HG03025 (cell line): Measurements from ENCODE around the gene DMRTC2.
"Not testable (repeated sequence)": the region's sequence is repeated elsewhere in the genome, so short reads cannot be mapped to it uniquely, and the experiment has no call there.

Experiments
- ATAC-seq: cut with Tn5 transposase; IDR thresholded peaks from one replicate; pipeline ENCODE4 v1.9.1; 2021; ENCODE audit warnings: mild to moderate bottlenecking, moderate library complexity; ENCODE audit not compliant: unreplicated experiment, low FRiP score

DMRTC2 gene

DNA sequence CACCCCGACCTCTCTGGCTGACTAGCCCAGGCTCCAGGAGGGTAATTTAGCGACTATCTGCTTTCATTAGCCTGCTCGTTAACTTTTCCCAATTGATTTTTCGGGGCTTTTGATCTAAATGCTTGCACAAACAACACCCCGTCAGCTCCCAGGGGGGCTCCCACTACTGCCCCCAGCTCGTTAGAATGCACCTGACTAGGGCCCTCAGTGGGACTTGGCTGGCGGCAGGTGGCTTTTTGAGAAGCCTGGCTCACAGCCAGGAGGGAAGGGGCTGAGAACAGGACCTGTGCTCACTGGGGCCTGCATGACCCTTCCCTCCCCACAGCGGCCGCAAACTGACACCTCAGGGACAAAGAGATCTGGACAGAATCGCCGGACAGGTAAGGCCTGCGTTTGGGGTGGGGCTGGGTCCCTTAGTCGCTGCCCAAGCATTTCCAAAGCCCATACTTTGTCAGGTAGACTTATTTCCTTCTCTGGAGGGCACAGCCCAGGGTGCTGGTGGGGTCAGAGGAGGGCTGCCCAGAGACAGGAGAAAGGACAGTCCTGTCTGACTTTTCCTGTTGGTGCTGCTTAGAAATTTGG lies 24.6 kb downstream of the DMRTC2 start:
- no peak for ATAC-seq

DNA sequence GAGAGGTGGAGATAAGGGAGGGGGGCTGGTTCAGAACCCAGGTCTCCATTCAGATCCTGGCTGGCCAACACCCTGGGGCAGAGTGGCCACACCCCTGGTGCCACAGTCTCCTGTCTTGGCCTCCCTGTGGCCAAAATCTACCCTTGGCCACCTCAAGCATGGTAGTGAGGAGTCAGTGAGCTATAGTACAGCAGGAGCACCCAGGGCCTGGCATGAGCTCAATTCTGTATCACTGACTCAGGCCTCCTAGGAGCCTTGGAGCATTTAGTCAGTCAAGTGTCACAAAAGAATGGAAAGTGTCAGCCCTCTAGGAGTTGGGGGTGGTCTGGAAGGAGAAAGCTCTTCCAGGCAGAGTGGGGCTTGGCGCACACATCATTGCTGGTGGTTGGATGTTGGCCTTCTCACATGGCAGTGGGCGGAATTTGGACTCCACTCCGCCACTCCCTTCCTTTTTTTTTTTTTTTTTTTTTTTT lies 25.6 kb downstream of the DMRTC2 start:
- no peak for ATAC-seq

DNA sequence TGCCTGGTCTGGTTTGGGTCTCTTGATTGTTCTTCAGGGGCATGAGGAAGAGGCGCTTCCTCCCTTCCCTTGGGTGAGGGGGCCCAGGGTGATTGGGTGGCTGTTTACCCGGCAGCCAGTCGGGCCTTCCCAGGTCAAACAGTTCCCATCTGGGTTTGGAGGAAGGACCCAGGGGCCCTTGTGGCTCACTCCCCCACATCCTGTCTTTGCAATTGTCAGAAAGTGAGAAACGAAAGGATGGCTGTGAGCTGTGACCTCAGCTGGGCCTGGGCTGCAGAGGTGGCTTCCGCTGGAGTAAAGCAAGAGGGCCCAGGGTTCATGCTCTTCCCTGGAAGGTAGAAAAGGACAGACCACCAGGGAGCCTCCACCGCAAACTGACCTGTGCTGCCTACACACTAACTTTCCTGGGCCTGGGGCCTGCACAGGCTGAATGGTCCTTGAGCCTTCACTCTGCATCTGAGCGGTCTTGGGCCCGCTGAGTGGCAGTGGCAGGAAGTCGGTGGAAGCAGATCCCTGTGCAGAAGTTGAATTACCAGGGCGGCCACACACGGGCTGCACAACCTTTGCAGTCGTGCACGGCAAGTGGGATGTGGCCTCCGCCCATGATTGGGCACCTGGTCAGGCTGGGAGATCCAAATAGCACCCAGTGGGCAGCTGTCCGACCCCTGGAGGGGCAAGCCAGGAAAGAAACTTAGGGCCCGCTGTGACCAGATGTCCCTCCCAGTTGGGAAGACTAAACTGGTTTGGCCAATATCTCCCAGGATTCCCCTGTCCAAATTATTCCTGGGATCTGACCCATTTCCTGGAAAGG lies 26.9 kb downstream of the DMRTC2 start:
- no peak for ATAC-seq

DNA sequence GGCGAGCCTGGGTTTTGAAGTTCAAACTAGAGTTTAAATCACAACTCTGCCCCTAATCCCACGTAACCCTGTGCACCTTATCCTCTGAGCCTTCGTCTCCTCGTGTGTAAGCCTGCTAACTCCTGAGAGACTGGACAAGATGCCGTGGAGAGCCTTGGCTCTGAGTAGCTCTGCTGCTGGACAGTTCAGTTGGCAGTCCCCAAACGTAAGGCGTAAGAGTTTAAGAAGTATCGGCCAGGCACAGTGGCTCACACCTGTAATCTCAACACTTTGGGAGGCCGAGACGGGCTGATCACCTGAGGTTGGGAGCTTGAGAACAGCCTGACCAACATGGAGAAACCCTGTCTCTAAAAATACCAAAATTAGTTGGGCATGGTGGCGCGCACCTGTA lies 27.5 kb downstream of the DMRTC2 start:
- no peak for ATAC-seq

DNA sequence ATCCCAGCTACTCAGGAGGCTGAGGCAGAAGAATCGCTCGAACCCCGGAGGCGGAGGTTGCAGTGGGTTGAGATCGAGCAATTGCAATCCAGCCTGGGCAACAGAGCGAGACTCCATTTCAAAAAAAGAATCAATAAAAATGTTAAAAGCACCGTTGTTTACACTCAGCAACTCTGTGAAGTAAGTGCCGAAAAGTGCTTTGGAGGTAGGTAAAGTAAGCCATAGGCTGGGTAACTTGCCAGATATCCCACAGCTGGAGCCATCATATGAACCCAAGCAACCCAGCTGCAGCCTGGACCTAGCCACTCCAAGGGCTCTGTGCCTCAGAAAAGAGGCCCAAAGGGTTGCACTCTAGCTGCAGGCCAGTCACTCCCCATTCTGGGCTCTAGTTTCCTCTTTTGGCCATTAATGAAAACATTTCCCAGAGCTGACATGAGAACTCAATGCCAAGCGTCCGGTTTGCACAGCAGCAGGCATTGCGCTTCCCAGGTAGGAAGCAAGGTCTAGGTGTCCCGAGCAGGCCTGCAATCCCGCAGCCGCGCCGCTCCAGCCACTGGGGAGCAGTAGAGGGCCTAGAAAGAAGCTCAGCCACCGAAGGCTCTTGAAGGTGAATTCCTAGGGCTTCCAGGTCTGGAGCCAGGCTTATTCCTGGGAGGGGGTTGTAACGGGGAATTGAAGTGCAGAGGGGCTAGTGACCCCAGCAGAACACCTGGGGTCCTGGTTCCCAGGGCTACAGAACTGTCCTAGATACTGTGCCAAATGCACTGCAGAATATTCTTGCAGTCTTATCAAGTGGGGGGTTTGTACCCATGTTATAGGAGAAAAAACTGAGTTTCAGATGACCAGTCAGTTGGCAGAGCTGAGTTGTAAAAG lies 28.2 kb downstream of the DMRTC2 start:
- ATAC-seq = no peak

DNA sequence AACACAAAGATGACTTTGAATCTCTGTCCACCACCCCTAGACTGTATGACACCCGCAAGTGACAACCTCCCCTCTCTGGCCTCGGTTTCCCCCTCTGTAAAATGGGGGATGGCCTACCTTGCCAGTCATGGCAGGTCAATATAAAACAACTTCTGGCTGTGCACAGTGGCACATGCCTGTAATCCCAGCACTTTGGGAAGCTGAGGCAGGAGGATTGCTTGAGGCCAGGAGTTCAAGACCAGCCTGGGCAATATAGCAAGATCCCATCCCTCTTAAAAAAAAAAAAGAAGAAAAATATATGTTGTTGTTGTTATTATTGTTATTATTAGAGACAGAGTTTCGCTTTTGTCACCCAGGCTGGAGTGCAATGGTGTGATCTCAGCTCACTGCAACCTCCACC lies 31.1 kb downstream of the DMRTC2 start:
- ATAC-seq = not testable (repeated sequence)

DNA sequence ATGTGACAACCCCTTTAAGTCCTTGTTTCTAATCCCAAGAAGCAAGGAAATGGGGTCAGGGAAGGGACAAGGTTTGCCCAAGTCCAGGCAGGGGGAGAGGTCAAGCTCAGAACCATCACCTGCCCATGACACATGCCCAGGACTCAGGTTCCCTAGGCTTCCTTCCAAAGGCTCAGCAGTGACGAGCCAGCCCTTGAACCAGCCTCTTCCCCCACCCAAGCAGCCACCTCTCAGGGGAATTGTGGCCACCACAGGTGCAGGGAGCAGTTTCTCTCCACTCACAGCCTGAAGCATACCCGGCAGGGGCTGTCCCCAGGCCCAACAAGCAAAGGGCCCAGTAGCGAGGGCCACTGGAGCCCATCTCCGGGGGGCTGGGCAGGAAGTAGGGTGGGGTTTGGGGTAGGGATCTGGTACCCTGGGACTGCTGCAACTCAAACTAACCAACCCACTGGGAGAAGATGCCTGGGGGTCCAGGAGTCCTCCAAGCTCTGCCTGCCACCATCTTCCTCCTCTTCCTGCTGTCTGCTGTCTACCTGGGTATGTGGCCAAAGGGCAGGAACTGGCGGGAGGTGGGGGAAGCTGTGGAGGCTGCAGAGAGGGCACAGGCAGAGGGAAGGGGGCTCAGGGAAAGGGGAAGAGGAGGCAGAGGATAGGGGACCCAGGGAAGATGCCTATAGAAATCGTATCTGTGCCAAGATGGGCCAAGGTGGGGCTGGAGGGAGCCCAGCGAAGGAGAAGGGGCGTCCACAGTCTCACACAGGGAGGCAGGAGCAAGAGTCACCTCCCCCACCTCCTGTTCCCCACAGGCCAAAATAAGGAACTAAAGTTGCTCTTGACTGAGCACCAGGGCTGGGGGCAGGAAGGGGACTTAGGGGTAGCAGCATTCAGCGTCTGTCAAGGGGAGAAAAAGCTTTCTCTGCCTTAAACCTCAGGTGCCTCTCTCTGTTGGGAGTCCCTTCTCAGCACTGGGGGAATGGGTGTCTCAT lies 32.3 kb downstream of the DMRTC2 start, which contains the start of gene CD79A:
Gene CD79A (plus strand): TSS at position 433 of the 986 bp plus-strand sequence. CDS start 26 bp downstream, at position 459.
- ATAC-seq = no peak

DNA sequence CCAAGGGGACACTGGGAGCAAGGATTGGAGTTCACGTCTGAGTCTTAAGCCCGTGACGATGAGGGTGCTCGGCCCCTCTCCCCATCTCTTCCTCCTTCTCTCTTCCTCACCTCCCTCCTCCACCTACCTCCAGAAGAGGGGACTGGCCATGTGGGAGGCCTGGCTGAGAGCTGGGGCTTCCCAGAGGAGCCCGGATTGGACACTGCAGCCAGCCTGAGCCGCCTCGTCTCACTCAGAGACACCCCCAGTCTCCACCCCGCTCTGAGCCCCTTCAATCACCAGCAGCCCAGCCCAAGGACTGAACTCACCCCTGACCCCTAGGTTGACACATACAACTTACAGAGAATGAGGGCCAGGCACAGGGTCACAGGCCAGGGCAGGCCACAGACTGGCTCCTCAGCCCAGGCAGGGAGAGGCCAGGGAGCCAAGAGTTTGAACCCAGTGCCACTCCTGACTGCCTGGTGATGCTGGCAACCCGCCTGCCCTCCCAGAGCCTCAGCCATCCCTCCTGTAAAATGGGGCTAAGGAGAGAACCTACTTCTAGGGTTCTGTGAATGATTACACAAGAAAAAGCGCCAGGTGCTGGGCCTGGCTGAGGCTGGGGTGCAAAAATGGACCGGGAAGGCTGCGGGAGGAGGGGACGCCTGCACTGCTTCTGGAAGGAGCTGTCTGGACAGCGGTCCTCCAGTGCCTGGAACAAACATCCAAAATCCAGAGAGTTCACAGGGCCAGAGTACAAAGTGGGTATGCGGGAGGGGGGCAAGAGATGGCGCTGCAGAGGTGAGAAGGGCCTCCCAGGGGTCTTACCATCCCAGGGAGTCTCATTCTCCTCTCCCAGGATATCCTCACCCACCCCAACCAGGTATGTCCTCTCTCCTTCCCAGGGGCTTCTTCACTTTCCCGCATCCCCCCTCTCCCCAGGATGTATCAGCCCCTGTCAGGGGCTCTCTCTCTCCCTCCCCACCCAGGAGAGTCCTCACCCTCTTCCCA lies 33.4 kb downstream of the DMRTC2 start:
- ATAC-seq = no peak

DNA sequence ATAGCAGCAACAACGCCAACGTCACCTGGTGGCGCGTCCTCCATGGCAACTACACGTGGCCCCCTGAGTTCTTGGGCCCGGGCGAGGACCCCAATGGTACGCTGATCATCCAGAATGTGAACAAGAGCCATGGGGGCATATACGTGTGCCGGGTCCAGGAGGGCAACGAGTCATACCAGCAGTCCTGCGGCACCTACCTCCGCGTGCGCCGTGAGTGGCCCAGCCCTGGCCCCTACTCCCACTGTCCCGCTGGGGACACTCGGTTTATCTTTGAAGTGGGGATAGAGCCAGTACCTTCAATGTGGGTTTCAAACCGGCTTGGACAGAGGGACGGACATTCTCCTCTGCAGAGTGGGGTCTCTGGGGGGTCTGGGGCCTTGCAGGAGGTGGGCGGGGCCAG lies 34.2 kb downstream of the DMRTC2 start:
- ATAC-seq = no peak

DNA sequence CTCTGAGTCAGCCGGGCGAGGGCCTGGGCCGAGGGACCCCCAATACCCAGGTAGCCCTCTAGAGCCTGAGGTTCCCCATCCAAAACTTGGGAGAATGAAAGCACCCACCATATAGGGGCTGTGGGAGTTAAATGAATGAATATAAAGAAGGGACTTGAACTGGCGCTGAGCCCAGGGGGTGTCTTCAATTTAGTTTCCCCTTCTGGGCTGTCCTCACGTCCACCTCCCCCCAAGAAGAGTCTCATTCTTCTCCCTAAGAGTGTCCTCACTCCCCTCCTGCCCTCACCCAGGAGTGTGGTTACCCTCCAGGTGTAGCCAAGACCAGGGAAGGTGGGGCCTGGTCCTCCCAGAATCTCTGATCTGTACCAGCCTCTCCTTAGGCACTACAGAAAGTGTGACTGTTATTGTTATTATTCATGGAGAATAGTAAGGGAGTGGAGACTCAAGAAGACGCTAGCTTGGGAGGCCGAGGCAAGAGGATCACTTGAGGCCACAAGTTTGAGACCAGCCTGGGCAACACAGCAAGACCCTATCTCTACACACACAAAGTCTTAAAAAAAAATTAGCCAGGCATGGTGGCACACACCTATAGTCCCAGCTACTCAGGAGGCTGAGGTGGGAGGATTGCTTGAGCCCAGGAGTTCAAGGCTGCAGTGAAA lies 35.0 kb downstream of the DMRTC2 start:
- no peak for ATAC-seq

DNA sequence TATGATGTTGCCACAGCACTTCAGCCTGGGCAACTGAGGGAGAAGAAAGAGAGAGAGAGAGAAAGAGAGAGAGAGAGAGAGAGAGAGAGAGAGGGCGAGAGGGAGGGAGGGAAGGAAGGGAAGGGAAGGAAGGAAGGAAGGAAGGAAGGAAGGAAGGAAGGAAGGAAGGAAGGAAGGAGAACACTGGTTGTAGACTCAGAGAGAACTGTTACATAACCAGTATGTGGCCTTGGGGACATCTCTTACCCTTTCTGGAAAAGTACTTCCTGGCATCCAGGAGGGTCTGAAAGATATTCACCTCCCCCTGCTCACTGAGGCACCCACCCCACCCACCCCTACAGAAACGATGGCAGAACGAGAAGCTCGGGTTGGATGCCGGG lies 35.5 kb downstream of the DMRTC2 start:
- no peak for ATAC-seq

DNA sequence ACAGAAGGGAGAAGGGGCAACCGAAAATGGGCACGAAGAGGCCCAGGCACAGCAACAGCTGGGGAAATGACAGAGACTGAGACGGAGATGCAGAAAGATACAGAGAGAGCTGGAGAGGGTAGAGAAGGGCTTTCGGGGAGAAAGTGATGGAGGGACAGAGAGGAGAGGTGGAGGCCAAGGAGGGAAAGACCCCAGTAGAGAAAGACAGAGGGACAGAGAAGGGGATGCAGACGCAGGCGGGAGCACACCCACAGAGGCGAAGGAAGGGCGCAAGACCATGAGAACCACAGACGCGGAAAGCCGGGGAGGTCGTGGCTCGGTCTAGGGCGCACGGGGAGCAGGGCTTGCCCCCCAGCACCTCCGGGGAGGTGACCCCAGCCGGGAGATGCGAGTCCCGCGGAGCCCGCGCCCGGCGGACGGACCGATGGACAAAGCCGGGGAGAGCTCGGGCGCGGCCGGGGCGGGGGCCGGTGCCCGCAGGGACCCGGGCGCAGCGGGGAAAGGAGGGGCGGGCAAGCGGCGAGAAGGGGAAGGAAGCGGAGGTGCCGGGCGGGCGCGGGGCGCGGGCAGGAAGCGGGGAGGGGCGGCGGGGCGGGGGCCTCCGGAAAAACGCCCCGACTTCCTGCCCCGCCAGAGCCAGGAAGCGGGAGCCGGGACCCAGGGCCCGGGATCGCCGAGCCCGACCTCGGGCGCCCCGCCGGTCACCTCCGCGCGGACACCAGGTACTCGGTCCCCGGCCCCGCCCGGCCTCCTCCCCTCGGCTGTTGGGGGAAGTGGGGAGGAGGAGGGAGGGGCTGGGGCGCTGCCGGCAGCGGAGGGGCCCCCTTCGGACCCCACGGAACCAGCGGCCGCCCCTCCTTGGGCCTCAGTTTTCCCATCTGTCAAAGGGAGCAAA lies 38.0 kb downstream of the DMRTC2 start, which contains the start of gene ARHGEF1:
Gene ARHGEF1 (plus strand): TSS at position 617 of the 895 bp plus-strand sequence. CDS start 4,899 bp downstream, outside the sequence.
- no peak for ATAC-seq

DNA sequence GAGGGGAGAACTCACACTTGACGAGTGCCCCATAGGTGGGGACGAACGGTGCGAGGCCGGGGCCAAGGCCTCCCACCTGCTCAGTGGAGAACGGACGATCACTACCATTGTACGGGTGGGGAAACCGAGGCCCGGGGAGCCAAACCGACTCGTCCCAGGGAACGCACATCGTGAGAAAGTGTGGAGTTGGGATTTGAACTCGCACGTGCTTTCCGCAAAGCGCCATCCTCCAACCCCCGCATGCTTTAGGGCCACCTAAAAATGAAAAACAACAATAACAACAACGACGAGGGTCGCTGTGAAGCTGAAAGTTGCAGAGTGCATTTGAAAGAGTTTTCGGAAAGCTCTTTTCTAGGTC lies 38.6 kb downstream of the DMRTC2 start:
- no peak for ATAC-seq

DNA sequence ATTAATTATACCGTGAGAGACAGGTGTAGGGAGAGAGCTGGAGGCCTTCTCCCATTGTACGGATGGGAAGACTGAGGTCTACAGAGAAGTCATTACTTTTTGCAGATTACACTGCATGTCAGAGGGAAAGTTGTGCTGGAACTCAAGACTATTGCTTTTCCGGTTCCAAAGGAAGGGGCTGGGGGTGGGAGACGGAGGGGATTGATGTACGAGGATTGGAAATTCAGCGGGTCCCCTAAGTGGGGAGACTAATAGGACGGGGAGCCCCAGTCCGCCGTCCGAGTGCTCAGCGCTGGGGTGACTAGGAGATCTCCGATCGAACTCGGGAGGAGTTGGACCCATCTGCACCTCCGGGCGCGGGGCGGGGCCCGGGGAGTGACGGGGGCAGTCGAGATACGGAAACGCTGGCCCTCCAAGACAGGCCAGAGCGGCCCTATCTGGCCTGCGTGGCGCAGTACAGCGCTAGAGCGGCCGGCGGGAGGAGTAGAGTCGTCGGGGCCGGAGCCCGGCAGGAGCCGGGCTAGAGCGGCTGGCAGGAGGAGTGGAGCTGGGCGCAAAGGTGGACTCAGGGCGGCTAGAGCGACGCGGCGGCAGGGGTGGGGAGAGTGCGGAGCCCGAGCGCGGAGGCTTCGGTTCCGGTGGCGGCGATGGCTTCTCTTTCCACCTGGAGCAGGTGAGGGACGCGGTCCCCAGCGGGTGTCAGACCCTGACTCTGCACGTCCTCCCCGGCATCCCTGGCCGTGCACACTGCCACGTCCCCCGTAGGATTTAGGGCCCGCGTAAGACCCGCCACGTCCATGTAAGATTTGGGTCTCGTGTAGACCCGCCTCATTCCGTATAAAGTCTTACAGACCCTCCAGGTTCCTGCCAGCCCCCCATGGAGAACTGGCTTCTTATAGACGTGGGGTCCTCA lies 39.2 kb downstream of the DMRTC2 start:
- peak; percentile 65 for ATAC-seq

DNA sequence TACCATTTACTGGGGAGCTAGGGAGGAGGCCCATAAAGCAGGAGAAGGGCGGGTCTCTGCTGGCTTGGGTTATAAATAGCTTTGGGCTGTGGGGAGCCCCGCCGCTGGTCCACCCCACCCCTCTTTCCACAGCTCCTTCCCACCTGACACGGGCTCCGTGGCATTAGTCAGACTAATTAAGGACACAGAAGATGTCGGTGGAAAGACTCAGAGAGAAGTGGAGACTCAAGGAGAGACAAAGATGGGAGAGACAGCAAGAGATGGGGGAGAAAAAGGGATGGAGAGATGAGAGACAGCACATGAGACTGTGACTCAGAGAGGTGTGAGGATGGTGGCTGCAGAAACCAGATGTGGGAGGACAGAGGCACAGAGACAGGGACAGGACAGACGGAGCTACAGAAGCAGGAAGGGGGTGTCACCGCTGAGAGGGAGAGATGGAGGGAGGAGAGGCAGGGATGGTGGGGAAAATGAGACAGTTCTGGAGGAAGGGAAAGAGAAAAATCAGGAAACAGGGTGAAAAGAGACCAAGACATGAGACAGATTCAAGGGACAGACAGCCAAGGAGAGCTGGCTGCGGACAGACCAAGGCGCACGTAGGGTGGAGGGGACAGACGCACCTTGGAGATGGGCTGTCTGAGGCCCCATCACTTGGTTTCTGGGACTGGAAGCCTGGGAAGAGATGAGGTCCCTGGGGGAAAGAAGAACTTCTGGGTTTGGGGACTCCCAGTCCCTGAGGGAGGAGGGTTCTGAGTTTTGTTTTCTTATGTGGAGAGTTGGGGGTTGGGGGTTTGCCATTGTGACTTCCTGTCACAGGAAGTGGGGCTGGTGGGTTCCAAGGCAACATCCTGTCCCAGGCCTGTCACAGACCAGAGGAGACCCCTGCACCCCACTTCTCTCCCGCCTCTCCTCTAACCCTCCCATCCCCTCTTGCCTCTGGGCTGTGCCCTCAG lies 42.2 kb downstream of the DMRTC2 start:
- no peak for ATAC-seq
